ENCODE measurements around the gene ACACA.
A peak's percentile ranks its signal among the peaks of the same experiment; 100 is the strongest.

ACACA gene

DNA sequence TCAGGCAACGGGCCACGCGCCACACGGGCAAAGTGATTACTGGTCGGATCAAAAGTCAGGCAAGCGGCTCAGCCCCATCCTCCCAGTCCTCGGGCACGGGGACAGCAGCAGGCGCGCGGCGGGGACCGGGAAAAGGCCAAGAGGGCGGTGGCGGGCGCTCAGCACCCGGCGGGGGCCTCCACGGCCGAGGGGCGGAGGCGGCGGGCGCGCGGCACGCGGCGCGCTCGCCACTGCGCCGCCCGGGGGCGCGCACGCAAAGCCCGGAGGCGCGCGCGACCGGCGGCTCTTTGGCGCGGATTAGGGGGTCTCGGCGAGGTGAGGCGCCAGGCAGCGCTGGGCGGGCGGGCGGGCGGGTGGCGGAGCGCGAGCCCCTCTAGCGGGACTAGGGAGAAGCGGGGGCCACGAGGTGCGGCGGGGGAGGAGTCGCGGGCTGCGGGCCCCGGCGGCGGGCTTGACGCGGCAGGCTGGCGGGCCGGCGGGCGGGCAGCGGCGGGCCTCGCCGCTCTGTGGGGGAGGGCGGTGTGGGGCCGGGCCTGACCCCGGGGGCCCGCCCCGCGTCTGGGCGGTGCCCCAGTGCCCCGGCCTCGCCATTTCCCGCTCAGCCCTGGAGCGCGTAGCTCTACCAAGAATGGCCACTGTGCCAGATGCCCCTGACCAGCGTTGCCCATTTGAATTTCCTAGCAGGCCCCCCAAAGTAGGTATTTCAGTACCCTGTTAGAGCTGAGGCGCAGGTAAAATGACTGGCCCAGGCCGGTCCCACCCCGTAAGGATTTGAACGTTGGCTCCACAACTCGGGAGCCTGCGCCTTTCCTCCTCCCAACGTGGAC lies at the start of gene ACACA, which contains the start of gene TADA2A:
Gene ACACA (minus strand): TSS at position 202 of the 827 bp plus-strand sequence. CDS start 537 bp downstream, outside the sequence.
Gene TADA2A (plus strand): TSS at position 252 of the 827 bp plus-strand sequence. CDS start 4,480 bp downstream, outside the sequence.
- TF ChIP-seq, protein P1, sequence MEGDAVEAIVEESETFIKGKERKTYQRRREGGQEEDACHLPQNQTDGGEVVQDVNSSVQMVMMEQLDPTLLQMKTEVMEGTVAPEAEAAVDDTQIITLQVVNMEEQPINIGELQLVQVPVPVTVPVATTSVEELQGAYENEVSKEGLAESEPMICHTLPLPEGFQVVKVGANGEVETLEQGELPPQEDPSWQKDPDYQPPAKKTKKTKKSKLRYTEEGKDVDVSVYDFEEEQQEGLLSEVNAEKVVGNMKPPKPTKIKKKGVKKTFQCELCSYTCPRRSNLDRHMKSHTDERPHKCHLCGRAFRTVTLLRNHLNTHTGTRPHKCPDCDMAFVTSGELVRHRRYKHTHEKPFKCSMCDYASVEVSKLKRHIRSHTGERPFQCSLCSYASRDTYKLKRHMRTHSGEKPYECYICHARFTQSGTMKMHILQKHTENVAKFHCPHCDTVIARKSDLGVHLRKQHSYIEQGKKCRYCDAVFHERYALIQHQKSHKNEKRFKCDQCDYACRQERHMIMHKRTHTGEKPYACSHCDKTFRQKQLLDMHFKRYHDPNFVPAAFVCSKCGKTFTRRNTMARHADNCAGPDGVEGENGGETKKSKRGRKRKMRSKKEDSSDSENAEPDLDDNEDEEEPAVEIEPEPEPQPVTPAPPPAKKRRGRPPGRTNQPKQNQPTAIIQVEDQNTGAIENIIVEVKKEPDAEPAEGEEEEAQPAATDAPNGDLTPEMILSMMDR (IDR thresholded peaks at IDR 0.05; ENCODE audit: extremely low read depth, missing control alignments): no peak
- DNase-seq (ENCODE audit: low spot score): peak; percentile 97

DNA sequence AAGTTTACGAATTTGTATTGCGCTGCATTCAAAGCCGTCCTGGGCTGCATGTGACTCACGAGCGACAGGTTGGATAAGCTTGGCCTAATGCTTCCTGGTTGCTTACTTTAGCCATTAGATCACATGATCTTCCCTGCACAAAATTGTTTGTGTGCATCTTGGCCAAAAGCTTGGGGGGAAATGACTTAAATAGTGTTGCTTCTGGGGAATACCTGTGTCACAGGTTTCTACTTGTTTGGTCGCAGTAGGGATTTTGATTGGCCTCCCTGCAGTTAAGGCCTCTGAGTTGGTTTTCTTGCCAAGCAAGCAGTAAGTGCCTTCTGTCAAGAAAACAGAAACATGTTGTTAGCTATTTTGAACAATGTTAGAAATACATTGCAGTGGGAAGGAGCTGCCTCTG lies 43.5 kb upstream of the ACACA start:
- TF ChIP-seq, protein P1 (IDR thresholded peaks at IDR 0.05; ENCODE audit: extremely low read depth, missing control alignments): no peak
- no peak for DNase-seq (ENCODE audit: low spot score)

DNA sequence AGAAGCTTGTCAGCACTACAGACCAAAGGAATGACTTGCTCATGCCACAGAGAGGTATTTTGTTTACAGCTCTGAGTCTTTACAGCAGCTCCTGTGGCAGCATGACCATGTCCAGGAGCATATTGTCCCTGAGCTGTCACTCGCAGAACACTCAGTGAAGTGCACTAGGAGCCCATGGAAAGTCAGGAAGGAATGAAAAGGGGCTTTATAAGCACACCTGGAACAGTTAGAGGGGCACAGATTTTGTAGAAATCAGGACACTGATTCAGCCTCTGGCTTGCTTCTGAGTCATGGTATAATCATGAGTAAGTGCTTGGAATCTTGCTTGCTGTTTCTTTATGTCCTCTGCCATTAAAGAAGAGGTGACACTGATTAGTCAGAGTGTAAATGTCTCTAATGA lies 41.0 kb upstream of the ACACA start:
- TF ChIP-seq, protein P1 (IDR thresholded peaks at IDR 0.05; ENCODE audit: extremely low read depth, missing control alignments): no peak
- no peak for DNase-seq (ENCODE audit: low spot score)

DNA sequence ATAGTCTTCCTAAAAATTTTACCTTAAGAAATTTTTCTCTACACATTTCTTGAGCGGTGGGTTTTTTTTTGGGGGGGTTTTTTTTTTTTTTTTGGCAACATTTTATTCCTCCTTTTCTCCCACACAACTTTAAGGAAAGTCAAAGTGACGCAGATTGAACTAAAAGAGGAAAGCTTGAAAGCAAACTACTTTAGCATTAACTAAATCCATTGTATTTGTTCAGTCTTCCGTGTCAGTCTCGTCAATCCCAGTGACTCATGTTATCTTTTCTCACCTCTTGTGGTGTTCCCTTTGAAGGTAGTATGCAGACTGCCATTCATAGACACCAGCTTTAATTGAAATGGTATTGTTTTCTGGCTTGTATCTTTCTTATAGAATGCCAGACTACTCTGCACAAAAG lies 39.4 kb upstream of the ACACA start:
- peak; percentile 15 for DNase-seq (ENCODE audit: low spot score)
- TF ChIP-seq, protein P1 (IDR thresholded peaks at IDR 0.05; ENCODE audit: extremely low read depth, missing control alignments): no peak

DNA sequence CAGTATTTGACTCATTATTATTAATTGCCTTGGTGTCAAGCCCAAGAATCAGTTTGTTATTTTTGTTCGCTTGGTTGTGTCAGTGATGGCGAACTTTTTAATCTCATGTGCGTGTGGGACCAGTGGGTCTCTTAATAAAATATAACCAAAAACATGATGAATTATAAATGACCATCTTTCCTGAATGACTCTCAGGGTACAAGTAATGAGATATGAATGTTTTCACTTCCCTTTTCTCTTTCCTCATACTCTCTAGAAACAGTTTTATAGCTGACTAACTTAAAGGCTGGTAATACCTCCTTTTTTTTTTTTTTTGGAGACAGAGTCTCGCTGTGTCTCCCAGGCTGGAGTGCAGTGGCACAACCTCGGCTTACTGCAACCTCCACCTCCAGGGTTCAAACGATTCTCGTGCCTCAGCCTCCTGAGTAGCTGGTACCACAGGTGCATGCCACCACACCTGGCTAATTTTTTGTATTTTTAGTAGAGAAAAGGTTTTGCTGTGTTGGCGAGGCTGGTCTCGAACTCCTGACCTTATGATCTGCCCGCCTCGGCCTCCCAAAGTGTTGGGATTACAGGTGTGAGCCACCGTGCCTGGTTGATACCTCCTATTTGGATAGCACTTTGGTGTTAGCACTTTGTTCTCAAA lies 34.9 kb upstream of the ACACA start:
- peak; percentile 58 for DNase-seq (ENCODE audit: low spot score)

DNA sequence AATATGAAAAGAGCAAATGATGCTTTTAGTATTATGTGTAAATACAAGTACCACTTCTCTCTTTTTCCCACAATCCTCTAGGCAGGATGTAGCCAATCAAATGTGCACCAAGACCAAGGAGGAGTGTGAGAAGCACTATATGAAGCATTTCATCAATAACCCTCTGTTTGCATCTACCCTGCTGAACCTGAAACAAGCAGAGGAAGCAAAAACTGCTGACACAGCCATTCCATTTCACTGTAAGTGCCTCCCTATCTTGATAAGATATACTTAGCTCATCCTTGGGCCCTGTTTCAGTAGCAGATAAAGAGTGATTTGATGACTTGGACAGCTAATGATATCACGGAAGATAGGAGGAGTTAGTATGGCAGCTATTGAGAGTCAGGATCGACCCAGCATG lies 33.8 kb upstream of the ACACA start:
- TF ChIP-seq, protein P1 (IDR thresholded peaks at IDR 0.05; ENCODE audit: extremely low read depth, missing control alignments): no peak
- DNase-seq (ENCODE audit: low spot score): no peak

DNA sequence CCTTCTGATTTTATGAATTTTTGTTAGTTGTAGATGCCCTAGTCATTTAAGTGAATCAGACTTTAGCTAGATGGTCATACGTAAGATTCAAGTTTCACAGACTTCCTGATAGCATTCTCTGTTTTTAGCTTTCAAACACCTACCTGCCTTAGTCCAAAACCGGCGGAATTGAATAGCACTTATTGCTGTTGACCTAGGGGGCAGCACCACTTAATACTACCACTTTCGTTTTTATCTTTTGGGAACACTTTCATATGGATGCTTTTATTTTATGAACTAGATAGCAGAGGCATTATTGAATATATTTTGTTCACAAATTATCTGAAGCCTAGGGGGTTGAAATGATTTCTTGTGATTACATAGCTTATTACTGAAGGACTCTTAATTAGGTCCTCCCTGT lies 31.5 kb upstream of the ACACA start:
- DNase-seq (ENCODE audit: low spot score): no peak
- TF ChIP-seq, protein P1 (IDR thresholded peaks at IDR 0.05; ENCODE audit: extremely low read depth, missing control alignments): no peak

Data from GM20000 (cell line).